ENCODE results near the gene NES.

DNA sequence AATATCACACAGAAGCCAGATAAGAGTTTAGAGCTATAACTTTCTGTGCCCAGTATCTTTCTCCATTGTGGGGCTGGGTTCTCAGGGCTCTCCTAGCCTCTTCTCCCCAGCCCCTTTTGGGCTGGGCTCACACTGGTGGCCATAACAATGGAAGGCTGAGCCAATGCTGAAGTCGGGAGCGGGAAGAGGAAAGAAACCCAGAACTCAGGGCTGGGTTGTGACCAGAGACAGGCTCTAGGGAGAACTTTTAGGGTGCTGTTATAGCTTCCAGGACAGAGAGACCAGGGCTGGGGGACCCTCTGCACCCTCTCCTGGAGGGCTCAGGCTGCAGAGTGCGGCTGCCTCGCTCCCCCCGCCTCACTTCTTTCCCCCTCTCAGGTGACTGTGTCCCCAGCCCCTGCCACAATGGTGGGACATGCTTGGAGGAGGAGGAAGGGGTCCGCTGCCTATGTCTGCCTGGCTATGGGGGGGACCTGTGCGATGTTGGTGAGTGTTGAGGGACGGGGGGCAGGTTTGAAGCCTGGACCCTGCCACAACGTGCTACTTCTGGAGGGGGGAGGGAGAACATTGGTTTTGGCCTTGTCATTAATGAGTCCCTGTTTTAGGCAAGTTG, 21.2 kb downstream of the NES start:
- TF ChIP-seq, protein P1, sequence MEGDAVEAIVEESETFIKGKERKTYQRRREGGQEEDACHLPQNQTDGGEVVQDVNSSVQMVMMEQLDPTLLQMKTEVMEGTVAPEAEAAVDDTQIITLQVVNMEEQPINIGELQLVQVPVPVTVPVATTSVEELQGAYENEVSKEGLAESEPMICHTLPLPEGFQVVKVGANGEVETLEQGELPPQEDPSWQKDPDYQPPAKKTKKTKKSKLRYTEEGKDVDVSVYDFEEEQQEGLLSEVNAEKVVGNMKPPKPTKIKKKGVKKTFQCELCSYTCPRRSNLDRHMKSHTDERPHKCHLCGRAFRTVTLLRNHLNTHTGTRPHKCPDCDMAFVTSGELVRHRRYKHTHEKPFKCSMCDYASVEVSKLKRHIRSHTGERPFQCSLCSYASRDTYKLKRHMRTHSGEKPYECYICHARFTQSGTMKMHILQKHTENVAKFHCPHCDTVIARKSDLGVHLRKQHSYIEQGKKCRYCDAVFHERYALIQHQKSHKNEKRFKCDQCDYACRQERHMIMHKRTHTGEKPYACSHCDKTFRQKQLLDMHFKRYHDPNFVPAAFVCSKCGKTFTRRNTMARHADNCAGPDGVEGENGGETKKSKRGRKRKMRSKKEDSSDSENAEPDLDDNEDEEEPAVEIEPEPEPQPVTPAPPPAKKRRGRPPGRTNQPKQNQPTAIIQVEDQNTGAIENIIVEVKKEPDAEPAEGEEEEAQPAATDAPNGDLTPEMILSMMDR (IDR thresholded peaks at IDR 0.05; ENCODE audit: low read length): no peak
- TF ChIP-seq EZH2 (IDR thresholded peaks at IDR 0.05; ENCODE audit: borderline replicate concordance, low read length): no peak
